ENCODE measurements around the gene CLEC7A. TPM values are rescaled to one million over a fixed set of nuclear protein-coding genes. Genes with fewer than 3 reads are reported as not detected.

Gene CLEC7A
- total RNA-seq, 1 donor from 2014 or later = 27.7 TPM

DNA sequence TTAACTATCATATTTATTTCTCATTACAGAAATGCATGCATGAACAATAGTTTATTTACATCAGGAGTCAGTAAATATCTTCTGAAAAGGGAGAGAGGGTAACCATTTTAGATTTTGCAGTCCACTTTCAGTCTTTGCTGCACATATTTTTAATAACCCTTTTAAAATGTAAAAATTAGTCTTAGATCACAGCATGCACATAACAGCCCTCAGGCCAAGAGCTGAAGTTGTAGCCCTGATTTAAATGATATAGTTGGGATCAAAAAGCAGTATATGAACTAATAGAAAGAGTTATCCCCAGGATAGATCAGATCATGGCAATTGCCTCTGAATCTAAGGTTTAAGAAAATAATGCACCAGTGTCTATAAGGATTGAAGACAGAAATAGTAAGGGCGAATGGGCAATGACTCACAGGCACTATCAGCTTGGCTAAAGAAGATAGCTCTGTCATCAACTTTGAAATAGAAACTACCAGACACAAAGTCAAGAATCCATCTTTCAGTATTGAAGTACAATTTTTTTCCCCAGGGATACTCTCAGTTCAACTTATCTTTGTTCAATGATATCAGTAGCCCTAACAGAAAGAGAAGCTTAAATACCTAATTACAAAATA lies 13.1 kb upstream of the CLEC7A start:
- DNase-seq (ENCODE audit: low spot score) = no peak

DNA sequence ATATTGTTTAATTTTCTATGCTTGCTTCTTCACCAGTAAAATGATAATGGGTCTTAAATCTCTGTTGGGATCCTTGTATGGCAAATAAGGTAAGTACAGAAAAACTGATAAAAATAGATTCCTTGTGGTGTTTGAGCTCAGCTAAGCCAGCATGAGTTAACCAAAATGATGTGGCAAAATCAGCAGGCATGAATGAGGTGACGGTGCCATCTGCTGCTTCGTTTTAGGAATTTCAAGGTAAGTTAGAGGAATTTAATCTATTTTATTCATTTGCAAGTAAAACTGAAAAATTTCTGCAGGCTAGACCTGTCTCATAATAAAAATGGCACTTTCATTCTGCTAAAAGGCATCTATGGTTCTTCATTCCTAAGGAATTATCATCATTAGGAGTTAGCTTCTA lies 10.0 kb upstream of the CLEC7A start:
- no peak for DNase-seq (ENCODE audit: low spot score)

DNA sequence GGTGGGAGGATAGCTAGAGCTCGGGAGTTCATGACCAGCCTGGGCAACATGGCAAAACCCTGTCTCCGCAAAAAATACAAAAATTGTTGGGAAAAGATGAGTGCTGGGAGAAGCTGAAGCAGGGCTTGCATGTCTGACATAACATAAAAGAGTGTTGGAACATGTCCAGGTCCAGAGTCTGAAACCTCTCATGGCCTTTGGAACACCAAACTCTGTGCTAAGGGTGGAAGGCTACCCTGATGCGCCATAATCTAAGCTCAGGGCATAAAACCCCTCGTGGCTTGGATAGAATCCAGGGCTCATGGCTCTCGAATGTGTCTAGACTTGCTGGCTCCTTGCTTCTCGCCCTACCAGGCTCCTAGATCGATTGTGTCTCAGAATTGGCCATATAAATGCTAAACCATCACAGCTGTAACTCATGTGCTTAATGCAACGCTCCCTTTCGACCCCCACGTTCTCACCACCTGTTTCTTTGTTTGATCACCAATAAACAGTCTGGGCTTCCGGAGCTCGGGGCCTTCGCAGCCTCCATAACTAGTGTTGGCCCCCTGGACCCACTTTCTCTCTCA lies 6.7 kb upstream of the CLEC7A start:
- no peak for DNase-seq (ENCODE audit: low spot score)

DNA sequence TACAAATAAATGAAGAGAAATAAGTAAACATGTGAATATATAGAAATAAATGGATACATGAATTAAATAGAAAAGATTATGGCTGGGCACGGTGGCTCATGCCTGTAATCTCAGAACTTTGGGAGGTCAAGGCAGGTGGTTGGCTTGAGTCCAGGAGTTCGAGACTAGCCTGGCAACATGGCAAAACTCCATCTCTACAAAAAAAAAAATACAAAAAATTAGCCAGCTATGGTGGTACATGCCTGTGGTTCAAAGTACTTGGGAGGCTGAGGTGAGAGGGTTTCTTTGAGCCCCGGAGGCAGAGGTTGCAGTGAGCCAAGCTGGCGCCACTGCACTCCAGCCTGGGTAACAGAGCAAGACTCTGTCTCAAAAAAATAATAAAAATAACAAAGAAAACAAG lies 5.1 kb upstream of the CLEC7A start:
- no peak for DNase-seq (ENCODE audit: low spot score)

DNA sequence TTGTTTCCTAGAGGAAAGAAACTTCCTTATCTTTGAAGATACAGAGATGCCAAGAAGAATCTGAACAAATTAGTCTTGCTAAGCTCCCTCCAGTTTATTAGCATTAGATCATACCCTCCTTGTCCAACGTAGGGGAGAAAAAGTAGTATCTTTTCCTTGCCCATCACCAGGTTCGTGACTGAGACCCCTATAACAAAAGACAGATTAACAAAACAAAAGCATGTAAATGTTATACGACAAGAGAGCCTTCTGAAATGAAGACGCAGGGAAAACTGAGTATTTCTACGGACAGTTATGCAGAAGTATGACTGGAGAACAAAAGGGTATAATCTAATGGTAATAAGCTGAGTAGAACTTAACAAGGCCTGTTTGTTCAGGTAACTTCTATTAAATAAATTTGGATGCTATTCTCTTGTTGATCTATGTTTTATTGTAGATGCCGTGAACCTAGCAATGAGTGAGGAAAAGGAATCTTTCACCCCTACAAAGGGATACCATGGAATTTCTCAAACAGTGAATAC lies 2.9 kb upstream of the CLEC7A start:
- no peak for DNase-seq (ENCODE audit: low spot score)

DNA sequence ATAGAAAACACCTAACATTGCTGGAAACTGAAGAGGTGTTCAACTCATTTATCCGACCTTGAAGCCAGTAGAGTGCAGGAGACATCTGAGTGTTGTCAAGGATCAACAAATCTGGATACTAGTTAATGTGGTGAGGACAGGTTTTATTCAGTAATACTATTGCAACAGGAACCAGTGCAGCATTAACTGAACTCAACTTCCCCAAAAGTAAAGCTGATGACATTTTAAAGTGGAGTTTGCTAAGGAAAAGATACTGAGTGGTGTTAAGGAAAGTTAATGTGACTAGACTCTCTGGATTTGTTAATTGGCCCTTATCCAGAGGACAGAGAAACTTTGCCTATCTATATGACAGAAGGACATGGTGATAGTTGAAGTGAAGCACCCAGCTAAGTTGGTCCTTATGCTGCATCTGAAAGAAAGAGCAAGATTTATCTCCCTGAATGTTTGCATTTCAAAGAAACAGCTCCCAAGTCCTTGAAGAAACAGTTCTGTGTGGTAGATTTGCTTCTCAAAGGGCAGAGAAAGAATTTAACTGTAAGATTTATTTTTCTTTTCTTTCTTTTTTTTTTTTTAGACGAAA lies 1.2 kb upstream of the CLEC7A start:
- no peak for DNase-seq (ENCODE audit: low spot score)

DNA sequence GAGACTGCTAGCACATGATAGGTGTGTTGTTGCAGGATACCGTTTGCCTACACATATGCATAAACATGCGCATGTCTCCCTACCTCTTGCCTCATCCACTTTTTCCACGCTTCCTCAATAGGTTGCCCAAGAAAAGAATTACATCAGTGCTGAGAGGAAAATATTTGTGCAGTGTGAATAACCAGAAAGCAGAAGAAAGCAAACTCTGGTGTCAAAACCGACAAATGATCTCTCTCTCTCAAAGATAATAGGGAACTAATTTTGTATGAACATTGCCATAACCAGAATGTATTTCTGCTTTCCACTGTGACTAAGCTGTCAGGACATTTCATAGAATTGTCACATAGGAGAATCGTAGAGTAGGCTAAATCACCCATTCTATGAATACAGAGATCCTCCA lies 1.3 kb downstream of the CLEC7A start:
- DNase-seq (ENCODE audit: low spot score) = no peak

DNA sequence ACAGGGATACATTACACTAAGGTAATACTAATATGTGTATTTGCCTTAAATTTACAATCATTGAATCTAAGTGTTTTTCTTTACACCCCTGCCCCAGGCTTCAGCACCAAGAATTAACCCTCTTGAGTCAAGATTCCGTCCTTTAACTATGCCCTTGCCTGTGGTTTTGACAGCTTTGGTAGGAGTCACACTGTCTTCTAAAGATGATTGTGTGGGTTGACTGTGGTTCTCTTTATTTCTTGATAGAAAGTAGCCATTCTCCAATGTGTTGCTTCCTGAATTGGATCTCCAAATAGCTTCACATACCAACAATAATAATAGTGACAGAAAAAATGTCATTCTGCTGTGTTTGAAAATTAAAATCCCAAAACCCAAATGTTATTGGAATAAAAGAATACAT lies 3.6 kb downstream of the CLEC7A start:
- no peak for DNase-seq (ENCODE audit: low spot score)

DNA sequence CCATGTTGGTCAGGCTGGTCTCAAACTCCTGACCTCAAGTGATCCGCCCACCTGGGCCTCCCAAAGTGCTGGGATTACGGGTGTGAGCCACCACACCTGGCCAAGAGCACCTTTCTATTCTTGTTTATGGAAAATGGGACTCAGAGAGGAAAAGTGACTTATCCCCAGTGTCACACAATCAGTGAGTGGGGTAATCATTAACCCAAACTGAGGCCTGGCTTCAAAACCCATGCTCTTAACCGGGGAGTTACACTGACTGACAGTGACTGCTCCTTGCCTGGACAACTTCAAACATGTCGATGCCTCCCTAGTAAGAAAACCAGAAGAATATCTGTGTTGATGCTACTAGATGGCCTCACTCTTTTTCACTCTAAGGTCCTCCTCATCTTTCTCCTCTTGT lies 7.3 kb downstream of the CLEC7A start:
- DNase-seq (ENCODE audit: low spot score) = no peak

DNA sequence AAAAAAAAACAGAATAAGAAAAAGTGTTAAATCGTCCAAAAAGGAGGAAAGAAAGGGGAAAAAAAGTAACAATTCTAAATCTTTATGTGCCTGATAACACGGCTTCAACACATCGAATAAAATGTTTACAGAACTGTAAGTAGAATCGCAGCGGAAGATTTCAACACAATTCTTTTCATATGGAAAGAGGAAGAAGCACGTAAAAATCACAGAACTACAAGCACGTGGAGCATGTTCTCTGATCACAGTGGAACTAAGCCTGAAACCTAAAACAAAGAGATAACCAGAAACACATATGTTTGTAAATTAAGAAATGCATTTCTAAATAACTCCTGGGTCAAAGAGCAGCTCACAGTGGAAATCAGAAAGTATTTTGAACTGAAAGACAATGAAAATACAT lies 8.7 kb downstream of the CLEC7A start:
- no peak for DNase-seq (ENCODE audit: low spot score)

DNA sequence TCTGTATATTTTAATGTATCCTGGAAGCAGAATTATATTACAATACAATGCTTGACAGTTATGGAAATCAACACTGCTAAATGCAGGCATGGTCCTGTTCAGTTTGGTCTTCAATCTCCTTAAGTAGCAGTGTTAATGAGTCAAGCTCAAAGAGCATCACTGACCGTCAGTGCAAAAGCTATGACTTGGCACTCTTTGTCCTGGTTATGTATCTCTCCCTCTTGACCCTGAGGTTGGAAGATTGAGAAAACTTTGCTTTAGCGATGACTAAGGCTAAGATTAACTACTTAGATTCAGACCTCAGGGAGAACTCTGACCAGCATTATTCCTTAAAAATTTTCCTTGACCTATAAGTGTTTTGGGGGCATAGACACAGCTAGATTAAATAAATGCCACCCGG lies 10.9 kb downstream of the CLEC7A start:
- DNase-seq (ENCODE audit: low spot score) = no peak

DNA sequence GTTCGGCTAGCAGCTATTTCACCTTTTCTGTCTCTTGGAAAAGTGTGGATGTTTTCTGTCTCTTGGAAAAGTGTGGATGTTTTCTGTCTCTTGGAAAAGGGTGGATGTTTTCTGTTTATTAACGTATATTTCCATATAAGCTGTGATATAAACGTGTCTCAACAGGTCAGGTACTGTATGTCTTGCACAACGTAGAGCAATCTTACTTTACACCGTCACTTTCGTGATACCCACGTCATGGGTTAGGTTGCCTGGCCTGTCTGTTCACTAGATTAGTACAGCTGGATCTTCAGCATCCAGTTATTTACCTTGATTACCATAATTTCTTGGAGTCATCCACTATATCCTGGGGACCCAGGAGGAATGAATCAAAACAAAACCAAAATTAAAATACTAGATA lies 14.1 kb downstream of the CLEC7A start:
- DNase-seq (ENCODE audit: low spot score) = no peak

DNA sequence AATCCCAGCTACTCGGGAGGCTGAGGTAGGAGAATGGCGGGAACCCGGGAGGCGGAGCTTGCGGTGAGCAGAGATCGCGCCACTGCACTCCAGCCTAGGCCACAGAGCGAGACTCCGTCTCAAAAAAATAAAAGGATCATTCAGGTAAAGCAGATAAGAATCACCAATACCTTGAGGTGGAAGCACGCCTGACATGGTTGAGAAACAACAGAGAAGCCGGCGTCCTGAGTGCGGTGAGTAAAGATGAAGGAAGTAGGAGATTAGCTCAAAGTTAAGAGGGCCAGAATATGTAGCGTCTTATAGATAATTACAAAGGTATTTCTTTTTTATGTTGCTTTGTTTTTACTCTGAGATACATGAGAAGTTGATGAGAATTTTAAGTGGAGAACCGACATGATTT lies 14.7 kb downstream of the CLEC7A start:
- no peak for DNase-seq (ENCODE audit: low spot score)

DNA sequence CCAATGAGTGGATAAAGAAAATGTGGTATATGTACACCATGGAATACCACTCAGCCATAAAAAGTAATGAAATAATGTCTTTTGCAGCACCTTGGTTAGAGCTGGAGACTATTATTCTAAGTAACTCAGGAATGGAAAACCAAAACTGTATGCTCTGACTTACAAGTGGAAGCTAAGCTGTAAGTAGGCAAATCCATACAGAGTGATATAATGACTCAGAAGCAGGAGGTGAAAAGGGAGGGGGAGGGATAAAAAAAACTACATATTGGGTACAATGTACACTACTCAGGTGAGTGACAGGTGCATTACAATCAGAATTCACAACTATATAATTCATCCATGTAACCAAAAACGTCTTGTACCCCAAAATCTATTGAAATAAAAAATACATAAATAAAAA lies 16.1 kb downstream of the CLEC7A start:
- no peak for DNase-seq (ENCODE audit: low spot score)

DNA sequence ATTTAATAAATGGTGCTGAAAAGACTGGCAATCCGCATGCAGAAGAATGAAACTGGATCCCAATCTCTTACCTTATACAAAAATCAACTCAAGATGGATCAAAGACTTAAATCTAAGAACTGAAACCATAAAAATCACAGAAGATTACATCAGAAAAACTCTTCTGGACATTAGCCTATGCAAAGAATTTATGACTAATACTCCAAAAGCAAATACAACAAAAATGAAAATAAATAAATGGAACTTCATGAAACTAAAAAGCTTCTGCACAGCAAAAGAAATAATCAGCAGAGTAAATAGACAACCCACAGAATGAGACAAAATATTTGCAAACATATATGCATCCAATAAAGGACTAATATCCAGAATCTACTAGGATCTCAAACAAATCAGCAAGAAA lies 16.9 kb downstream of the CLEC7A start:
- DNase-seq (ENCODE audit: low spot score) = no peak

DNA sequence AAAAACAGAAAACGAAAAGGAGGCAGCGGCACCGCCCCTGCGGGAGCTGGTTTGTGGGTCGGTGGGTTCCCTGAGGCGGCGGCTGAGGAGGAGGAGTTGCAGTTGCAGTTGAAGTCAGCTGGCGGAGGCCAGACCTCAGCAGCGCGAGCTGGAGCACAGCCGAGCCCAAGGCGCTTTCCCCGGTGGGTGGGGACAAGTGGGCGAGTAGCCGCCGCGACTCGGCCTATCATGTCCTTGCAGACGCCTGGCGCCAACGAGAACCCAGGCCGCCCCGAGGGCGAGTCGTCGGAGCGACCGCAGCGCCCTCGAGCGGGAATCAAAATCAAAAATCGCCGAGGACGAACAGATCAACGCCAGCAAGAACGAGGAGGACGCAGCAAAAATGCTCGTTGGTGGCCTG lies 18.5 kb downstream of the CLEC7A start:
- no peak for DNase-seq (ENCODE audit: low spot score)

DNA sequence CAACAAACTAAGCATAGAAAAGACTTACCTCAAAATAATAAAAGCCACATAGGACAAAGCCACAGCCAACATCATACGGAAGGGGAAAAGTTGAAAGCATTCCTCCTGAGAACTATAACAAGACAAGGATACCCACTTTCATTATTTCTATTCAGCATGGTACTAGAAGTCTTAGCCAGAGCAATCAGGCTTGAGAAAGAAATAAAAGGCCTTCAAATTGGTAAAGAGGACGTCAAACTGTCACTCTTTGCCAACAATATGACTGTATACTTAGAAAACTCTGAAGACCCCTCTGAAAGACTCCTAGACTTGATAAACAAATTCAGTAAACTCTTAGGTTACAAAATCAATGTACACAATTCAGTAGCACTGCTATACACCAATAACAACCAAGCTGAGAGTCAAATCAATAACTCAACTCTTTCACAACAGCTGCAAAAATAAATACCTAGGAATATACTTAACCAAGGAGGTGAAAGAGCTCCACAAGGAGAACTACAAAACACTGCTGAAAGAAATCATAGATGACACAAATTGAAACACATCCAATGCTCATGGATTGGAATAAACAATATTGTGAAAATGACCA lies 19.6 kb downstream of the CLEC7A start:
- DNase-seq (ENCODE audit: low spot score) = no peak

DNA sequence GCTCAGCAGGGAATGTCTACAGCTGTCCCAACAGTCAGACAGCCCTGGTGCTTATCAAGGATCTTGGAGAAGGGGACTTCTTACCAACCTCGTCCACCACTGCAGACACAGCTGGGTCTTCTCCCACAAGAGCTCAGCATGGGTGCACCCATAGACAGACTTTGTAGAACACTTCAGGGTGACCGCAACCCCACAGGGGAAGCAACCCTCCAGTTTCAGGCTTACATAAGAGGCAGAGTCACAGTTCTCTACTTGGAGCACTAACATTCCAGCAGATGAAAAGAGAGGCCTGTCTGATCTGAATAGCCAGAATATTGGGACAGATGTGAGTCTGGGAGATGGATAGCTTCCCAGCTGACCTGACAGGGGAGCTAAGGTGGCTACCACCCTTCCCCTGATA lies 27.7 kb downstream of the CLEC7A start:
- DNase-seq (ENCODE audit: low spot score) = no peak

DNA sequence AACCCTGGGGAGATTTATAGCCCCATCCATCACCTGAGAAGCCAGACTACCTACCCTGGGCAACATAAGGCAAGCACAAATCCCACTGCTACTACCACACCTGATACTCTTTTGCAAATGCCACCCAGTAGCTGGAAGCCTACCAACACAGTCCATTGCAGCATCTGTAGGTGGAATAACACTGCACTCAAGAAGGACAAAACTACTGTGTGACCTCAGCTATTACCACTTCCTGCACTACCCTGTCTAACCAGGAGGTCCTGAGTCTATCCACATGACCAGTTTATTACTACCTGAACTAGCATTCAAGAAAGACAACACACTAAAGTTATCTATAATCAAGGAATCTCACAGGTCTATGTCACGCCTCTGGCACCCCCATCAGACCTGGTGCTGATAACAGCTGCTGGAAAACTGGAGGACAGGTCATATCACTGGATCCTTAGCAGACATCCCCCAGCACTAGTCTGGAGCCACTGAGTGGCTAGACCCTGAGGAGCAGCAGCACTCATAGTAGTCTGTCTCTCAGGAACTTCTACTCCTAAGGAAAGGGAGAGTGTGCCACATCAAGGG lies 28.3 kb downstream of the CLEC7A start:
- DNase-seq (ENCODE audit: low spot score) = no peak

DNA sequence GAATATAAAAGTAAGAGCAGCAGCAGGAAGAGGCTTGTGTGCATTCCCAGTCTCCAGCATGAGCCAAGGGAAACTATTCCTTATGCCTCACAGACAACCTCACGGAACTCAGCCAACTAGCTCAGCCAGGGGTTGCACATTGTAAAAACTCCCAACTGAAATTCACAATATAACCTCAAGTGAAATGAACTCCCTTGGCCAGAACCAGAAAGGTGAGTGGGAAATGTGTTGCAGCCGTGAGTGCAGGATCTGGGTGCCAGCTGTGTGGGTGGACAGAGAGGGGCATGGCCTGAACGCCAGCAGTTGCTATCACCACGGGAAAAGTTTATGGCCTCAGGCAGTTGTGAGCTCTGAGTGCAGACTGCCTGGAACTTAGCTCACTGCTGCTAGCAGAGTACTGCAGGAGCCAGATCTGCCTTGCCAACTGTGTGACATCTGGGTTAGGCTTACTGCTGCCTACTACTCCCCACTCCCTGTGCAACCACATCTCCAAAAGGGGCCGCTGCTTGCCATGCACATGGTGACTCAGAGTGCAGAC lies 28.9 kb downstream of the CLEC7A start:
- DNase-seq (ENCODE audit: low spot score) = no peak

DNA sequence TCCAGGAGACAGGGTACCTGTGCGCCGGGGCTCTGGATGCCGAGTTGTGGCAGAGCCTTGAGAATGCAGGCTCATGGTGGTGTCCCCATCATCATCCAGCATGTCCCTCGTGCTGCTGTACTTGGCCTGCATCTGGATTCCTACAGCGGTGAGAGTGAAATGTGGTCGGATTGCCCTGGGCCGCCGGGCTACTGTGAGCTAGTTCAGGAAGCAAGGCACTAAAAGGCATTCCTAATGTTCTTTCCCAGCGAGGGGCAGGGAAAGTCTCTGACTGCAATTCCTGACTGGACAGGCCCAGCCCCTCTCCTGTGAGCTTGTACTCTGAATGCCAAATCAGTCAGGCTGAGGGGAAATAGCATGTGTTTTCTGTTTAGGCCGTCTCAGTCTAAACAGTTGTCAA lies 31.2 kb downstream of the CLEC7A start, which contains the start of gene CLEC1A:
CLEC1A (minus strand) TSS at position 195 of the 400 bp plus-strand sequence; CDS start at position 132, 63 bp downstream.
- DNase-seq (ENCODE audit: low spot score) = no peak

DNA sequence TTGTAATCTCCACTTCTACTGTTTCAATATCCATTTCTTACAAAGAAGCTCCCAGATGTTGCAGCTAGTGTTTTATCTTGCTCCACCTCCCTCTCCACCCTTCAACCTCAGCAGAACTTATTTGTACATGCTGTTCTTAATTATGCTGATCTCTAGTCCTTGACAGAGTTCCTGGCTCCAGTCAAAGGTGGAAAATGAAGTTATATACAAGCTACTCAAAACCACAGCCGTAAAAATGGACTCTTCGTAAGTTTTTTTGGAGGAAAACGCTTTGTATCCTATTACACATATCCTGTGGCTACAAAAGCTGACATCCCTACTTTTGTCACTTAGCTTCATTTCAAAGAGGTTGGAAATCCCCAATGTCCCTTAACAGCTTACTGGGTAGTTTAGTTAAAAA lies 32.5 kb downstream of the CLEC7A start:
- DNase-seq (ENCODE audit: low spot score) = no peak

Measured in mesenteric fat pad (tissue), 1 donor.